ENCODE results near the gene PDS5B. TPM values are rescaled to one million over a fixed set of nuclear protein-coding genes. Genes with fewer than 3 reads are reported as not detected.

PDS5B gene
- total and polyA plus RNA-seq, 9 of the 15 experiments (the other 6 are each of a cell fraction or from before 2014, with no cell fraction given), result 6.2 to 23.7 (median 13.1) TPM

DNA sequence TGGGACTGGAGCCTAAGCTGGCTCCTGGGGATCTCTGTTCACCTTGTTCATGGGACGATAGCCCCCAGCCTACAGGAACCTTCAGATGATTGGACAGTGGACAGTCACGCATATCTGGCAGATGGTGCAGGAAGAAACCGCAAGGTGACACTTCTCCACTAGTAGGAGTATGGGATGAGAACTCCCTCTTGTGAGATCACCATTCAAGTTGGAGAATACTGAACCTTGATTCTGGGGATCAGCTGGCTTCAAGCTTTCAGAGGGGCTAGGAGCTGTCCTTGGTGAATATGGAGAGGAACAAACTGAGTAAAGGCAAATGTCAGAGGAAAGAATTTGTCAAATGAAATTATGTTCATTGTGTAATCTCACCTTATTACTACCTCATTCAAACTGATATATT is 204.5 kb downstream of the PDS5B start (continued):
- TF ChIP-seq, protein P1, sequence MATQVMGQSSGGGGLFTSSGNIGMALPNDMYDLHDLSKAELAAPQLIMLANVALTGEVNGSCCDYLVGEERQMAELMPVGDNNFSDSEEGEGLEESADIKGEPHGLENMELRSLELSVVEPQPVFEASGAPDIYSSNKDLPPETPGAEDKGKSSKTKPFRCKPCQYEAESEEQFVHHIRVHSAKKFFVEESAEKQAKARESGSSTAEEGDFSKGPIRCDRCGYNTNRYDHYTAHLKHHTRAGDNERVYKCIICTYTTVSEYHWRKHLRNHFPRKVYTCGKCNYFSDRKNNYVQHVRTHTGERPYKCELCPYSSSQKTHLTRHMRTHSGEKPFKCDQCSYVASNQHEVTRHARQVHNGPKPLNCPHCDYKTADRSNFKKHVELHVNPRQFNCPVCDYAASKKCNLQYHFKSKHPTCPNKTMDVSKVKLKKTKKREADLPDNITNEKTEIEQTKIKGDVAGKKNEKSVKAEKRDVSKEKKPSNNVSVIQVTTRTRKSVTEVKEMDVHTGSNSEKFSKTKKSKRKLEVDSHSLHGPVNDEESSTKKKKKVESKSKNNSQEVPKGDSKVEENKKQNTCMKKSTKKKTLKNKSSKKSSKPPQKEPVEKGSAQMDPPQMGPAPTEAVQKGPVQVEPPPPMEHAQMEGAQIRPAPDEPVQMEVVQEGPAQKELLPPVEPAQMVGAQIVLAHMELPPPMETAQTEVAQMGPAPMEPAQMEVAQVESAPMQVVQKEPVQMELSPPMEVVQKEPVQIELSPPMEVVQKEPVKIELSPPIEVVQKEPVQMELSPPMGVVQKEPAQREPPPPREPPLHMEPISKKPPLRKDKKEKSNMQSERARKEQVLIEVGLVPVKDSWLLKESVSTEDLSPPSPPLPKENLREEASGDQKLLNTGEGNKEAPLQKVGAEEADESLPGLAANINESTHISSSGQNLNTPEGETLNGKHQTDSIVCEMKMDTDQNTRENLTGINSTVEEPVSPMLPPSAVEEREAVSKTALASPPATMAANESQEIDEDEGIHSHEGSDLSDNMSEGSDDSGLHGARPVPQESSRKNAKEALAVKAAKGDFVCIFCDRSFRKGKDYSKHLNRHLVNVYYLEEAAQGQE (IDR thresholded peaks at IDR 0.05; ENCODE audit: borderline replicate concordance), result peak; percentile 34
- TF ChIP-seq, protein P1 (CRISPR knock-in tag; IDR thresholded peaks at IDR 0.05; ENCODE audit: low read depth), result no peak
